ENCODE measurements around the gene NDOR1.

NDOR1 gene

GRCh38 chr9:137205126-137206069 lies at the start of gene NDOR1, which contains the start of gene TMEM203:
Gene NDOR1, plus strand, starts transcription at chr9:137205700. Its CDS starts 78 bp downstream, at chr9:137205778.
Gene TMEM203, minus strand, starts transcription at chr9:137205648. Its CDS starts 234 bp downstream, at chr9:137205414.
- DNase-seq (ENCODE audit: low read depth in 2 of 2): peak; percentile 78 to 90

- DNase-seq (ENCODE audit: low read depth in 2 of 2): peak; percentile 24 to 45
These were observed 48.7 kb upstream of the NDOR1 start for GRCh38 chr9:137156567-137157375.

DNA sequence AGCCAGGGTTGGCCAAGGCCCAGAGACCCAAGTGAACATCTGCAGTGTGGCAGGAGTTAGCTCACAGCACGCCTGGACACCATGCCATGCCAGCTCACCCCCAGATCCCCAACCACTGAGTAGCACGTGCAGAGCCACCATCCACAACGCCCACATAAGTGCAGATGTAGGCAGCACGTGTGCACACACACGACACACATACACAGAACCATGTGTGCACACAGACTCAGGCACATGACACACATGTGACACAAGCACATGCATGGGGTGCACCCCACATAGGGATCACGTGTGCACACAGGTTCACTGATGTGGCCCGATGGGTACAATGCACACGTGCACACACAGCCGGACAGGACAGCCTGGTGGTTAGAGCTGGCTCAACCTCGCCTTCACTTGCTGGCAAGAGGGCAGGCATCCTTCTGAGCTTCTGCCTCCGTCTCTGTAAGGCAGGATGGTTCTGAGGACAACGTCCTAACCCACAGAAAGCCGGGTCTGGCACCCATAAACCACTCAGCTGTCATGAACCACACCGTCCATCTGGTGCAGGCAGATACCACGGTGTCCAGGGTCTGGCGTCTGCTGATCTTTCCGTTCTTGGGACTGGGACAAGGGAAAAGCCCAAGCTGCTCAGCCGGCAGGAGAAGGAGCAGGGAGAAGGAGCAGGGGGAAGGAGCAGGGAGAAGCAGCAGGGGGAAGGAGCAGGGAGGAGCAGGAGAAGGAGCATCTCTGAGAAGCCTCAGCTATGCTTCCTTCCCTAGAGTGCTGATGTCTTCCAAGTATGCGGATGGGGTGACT lies 47.7 kb upstream of the NDOR1 start:
- no peak for DNase-seq (ENCODE audit: low read depth in 2 of 2)

GRCh38 chr9:137158625-137159024 lies 46.9 kb upstream of the NDOR1 start:
- DNase-seq (ENCODE audit: low read depth in 2 of 2): no peak

DNA sequence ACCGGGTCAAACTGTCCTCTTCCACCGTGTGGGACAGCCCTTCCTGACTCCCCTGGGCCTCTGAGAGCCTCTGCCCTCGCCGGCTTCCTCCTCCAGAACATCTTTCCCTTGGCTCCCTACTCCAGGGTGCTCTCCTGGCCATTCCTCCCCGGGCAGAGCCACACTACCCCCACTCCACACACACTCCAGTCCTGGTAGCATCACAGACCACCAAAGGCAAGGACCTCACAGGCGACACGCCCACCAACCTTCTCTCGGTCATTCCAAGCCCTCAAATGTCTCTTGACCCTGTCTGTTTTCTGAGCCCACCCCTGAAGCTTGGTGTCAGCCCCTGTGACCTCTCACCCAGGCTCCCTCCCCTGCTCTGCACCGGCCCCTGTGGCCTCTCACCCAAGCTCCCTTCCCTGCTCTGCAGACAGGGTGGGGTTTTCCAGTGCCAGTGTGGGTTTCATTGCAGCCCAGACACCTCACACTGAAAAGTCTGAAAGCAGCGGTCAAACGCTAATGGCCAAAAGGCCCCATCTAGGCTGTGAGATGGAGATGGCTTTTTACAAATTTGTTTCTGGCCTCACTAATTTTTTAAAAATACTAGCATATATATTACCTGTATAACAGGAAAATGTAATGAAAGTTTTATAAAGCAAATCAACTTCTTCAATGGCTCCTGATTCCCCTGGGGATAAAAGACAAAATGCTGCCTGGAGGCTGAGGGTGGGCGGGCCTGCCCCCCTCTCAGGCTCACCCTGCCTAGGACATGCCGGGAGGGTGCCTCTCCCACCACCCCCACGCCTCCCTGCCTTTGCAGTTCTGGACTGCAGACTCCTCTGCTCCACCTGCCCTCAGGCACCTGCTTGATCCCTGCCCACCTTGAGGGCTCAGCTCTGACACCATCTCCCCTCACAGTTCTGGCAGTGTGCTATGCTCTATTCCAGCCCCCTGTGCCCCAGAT lies 46.1 kb upstream of the NDOR1 start:
- DNase-seq (ENCODE audit: low read depth in 2 of 2): no peak

DNA sequence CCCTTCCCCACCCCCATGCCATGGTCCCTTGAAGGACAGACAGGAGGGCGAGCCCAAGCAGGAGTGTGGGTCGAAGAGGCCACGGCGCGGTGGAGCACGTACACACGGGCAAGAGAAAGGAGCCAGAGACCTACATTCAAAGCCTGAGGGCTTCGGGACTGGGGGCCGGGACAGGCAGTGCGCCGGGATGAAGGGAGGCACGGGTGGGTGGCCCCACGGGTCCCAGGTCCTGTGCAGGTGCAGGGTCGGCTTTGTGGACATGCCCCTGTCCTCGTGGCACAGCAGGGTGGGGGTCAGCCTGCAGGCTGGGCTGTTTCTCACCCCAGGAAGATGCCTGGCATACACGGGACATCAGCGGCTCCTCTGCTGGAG lies 45.5 kb upstream of the NDOR1 start:
- no peak for DNase-seq (ENCODE audit: low read depth in 2 of 2)

DNA sequence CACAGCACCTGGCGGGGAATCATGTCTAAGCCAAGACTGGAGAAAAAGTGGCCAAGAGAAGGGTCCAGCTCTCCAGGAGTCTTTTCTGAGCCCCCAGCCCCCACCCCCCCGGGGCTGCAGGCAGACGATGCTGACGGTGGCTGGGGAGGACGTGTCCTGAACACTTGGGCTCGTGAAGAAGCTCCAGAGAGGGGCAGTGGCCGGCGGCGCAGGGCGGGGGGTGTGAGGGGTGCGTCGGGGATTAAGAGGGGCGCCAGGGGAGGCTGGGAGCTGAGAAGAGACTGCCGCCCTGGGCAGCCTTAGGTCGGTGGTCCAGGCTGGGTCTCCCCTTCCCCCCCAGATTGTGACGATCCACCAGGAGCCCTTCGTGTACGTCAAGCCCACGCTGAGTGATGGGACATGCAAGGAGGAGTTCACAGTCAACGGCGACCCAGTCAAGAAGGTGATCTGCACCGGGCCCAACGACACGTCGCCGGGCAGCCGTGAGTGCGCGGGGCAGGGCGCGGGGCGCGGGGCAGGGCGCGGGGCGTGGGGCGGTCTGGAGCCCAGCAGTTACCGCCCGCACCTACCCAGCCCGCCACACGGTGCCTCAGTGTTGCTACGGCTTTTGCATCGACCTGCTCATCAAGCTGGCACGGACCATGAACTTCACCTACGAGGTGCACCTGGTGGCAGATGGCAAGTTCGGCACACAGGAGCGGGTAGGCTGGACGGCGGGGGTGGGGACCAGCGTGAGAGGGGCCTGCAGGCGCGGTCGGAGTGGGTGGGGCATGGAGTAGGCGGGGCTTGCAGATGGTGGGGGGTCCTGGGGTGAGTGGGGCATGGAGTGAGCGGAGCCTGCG lies 44.6 kb upstream of the NDOR1 start:
- DNase-seq (ENCODE audit: low read depth in 2 of 2): no peak

GRCh38 chr9:137161558-137162486 lies 43.7 kb upstream of the NDOR1 start:
- no peak for DNase-seq (ENCODE audit: low read depth in 2 of 2)

DNA sequence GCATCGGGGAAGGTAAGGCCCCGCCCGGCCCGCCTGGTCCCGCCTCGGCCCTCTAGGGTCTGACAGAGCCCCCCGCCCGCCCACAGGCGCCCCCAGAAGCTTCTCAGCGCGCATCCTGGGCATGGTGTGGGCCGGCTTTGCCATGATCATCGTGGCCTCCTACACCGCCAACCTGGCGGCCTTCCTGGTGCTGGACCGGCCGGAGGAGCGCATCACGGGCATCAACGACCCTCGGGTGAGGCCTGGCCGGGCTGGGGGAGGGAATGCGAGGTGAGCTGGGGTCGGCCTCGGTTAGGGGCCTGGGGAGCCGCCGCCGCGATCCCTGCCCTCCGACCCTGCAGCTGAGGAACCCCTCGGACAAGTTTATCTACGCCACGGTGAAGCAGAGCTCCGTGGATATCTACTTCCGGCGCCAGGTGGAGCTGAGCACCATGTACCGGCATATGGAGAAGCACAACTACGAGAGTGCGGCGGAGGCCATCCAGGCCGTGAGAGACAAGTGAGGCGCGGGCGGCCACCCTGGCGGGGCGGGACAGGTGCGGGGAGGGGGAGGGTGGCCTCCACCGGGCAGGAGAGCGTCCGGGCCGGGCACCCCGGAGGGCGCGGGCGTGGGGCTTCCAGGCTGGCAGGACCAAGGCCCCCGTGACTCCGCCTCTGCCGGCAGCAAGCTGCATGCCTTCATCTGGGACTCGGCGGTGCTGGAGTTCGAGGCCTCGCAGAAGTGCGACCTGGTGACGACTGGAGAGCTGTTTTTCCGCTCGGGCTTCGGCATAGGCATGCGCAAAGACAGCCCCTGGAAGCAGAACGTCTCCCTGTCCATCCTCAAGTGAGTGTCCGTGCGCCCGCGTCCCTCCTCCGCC lies 42.8 kb upstream of the NDOR1 start:
- DNase-seq (ENCODE audit: low read depth in 2 of 2): no peak

- DNase-seq (ENCODE audit: low read depth in 2 of 2): no peak
These were observed 42.2 kb upstream of the NDOR1 start for GRCh38 chr9:137163365-137163715.

DNA sequence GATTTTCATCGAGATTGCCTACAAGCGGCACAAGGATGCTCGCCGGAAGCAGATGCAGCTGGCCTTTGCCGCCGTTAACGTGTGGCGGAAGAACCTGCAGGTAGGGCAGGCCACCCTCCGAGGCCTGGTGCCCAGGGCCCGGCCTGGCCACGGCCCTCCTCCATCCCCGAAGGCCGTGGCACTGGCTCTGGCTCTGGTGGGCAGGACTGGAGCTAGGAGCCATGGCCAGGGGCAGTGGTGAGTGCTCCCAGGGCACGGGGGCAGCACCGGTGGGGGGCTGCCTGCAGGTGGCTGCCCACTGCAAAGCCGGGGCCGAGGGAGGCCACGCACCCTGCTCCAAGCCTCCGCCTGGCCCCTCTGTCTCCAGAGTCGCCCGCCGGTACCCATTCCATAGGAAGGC lies 41.7 kb upstream of the NDOR1 start:
- DNase-seq (ENCODE audit: low read depth in 2 of 2): no peak

DNA sequence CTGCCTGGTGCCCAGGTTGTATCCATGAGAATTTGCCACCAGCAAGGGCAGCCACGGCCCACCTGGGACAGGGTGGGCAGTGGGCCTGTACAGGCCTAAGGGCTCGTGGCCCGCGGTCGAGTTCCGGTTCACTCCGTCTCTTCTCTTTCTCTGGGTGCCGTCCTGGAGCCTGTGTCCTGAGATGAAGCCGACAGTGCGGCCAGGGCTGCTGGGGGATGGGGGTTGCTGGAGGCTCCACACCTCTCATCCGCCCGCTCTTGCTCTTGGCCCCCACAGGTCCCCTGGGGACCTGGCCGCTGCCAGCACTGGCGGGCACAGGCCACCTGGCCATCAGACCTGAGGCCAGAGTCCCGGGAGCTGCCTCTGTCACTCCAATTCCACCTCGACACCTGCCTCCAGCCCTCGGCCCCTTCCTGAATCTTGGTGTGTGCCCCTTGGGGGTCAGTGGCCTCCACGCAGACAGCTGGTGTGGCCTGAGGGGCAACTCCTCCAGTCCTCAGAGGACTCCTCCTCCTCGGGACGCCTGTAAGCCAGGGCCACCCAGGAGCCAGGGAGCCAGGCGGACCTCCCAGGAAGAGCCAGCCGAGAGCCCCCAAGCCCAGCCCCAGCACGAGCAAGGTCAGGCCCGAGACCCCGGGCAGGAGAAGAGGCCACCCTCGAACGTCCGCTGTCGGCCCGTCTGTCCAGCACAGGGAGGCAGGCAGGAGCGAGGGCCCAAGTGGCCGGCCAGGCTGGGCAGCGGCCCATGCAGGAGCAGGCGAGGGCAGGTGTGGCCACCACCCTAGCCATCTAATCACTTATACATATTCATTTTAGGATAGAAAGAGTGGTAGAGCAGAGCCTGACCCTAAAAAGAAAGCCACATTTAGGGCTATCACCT lies 40.9 kb upstream of the NDOR1 start:
- no peak for DNase-seq (ENCODE audit: low read depth in 2 of 2)

DNA sequence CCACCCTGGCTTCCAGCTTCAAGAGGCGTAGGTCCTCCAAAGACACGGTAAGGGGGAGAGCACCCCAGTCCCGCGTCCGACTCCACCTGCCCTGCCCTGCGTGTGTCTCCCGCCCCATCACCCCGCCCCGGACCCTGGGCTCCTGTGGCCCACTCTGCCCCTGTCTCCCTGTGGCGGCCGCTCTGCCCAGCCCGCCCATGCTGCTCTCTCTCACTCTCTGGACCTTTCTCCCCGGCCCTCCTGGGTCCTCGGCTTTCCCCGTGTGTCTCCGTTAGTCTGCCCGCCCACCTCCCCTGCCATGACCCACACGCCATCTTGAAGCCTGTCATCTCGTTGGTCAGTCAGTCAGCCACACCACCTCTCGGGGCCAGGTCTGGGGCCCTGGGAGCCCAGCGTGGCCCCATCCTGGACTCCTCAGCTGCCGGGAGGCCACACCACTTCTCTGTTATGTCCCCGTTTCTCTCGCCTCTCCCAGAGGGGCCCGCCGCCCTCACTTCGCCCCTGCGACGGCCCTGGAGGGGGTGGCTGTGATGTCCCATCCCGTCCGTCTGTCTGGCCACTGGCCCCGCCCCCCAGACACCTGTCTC lies 40.2 kb upstream of the NDOR1 start:
- no peak for DNase-seq (ENCODE audit: low read depth in 2 of 2)

- DNase-seq (ENCODE audit: low read depth in 2 of 2): no peak
These were observed 38.9 kb upstream of the NDOR1 start for GRCh38 chr9:137166380-137167229.

GRCh38 chr9:137167277-137167746 lies 38.2 kb upstream of the NDOR1 start:
- DNase-seq (ENCODE audit: low read depth in 2 of 2): no peak

Measured in stimulated activated CD4-positive, alpha-beta T cell treated with anti-CD3 and anti-CD28 coated beads, Interleukin-1b, Interleukin-23, amount 100 ng/mL, for 1 hour (primary cell).